Pons (tissue), 1 donor: ENCODE data around the gene SOWAHA.

Source experiments
- DNase-seq: peaks from one replicate; pipeline ENCODE4 v3.0.0-alpha.2; 2016; ENCODE audit warnings: low spot score

Gene SOWAHA

DNA sequence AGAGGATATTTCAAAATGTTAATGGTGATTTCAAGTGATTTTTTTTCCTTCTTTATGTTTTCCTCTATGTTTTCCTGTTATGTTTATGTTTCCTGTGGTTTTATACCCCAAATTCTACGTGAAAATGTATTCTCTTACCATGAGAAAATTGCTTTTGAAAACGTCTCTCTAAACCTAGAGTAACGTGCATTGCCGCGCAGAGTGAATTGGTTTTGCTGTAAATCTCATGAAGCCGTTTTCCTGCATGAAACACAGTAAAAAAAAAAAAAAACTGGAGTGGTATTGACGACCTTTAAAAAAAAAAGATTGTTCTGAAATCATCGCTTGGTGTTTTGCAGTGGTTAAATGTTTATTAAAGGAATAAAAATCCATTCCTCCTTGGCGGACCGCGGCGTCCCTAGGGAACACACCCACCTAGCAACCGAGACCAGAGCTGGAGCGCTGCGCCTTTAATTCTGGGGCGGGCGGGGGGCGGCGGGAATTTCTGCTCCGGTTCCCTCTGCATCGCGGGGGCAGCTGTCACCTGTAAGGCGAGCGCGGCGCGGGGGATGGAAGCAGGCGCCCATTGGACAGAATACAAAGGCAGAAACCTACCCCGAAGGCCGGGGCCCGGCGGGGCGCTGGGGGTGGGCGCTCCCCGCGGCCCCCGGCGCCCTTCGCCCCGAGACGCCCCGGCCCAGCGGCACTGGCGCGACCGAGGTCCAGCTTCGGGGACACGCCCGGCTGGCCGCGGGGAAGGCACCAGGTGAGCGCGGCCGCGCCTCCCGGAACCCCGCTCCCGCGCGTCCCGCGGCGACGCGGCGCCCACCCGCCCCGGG is at the start of gene SOWAHA:
TSS of gene SOWAHA (plus strand) at position 522 of the 818 bp plus-strand sequence. CDS start 320 bp downstream, outside the sequence.
- no peak for DNase-seq

- no peak for DNase-seq
Measured at GRCh38 chr5:132764051-132764450, 49.1 kb upstream of the SOWAHA start.

- no peak for DNase-seq
Measured at GRCh38 chr5:132764671-132765238, 48.3 kb upstream of the SOWAHA start.

GRCh38 chr5:132765311-132766019 is 47.6 kb upstream of the SOWAHA start:
- no peak for DNase-seq

DNA sequence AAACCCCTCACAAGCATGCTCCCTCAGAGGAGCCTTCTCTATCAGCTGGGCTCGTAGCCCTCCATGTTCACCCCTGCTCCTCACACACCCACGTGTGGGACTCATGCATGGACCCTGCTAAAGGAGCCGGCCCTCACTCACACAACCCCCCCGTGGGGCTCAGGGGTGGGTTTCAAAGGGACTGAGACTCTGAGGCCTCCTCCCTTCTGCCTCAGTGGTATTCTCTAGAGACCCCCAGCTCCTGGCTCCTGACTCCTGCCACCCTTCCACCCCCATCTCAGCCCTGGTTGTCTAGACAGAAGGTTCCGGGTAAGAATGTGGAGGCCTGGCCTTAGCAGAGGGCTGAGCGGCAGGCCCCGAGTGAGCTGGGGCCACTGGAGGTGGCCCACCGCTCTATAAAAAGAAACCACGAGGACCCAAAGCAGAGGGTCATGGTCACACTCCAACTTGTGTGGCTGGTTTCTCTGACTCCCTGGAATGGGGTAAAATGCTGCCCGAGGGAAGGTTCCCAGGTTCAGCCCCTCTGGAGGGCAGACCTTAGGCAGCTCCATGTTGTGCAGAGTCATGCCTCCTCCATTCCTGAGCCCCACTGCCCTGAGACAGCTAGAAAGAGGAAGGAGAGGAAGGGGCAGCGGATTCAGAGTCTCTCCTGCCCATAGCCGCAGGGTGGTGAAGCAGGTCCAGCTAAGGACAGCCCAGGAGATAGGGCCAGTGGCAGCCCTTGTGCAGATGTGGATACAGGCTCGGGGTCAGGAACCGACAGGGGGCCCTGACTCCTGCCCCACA is 46.9 kb upstream of the SOWAHA start:
- DNase-seq = no peak

DNA sequence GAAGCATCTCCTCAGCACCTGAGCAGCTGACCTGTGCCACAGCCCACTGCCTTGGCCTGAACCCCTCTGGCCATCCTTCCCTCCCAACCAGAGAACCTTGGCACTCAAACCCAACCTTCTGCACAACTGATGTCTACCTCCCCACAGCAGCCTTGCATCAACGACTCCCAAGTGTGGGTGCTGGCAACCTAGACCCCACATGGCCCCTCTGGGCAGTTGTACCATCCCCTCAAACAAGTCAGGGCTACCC is 46.4 kb upstream of the SOWAHA start:
- no peak for DNase-seq

- no peak for DNase-seq
Measured at GRCh38 chr5:132767150-132767549, 46.0 kb upstream of the SOWAHA start.

DNA sequence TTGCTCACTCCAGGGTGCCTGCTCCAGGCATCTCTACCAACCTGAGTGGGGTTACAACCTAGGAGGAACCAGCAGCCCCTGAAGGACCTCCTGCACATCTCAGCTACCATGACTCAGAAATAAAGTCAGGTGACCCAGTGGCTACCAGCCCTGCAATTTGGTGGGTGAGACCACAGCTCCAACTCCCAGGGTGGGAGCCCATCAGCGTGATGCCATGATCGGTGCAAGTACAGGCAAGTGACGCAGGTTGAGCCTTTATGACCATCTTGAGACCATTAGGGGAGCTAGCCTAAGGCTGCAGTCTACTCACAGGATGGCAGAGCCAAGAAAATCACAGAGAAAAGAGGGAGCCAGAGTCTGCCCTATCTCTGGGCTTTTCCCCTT is 44.6 kb upstream of the SOWAHA start:
- no peak for DNase-seq

DNA sequence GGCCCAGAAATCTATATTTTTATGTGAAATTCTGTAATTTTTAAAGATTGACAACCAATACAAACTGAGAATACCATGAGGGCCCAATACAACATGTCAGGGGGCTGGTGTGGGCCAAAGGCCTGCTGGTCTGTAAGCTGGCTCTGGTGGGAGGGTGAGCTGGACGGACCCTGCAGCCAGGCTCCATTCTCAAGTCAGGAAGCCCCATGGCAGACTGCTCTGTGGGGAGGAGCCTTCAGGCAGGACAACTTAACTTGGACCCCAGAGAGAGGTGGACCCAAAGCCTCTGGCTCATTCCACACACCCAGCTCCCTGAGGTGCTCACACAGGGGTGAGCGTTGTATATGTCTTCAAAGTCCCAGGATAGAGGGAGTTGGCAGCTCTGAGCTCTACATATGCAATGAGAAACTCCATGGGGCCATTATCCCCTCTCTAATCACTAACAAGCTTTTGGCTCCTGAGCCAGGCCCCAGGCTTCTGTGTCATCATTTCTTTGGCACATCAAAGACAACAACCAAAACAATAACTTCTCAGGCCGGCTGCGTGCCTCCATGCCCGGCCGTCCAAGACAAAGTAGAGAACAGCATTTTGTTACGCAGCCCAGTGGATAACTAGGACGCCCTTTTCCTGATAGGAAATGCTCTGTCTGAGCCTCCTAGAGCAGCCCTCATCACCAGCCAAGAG is 42.5 kb upstream of the SOWAHA start:
- no peak for DNase-seq

DNA sequence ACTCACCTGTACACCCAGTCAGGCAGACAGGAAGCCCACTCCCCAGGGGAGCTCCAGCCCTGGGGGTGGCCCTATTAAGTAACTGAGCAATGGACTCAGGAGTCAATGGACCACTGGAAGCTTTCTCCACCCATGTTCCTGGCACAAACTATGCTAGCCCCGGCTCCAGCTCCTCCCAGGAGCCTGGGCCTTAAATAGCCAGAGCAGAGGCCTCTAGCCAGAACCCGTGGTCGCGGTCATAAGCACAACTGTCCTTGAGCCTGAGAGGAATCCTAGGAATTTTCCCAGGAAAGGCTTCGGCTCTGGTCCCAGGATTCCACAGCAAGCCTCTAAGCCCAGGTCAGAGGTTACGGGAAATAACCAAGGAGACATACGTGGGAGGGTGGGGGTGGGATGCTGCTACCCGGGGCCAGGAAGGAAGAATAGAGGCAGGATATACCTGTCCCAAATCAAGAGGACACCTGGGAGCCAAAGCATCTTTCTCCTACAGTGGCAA is 41.6 kb upstream of the SOWAHA start:
- DNase-seq = no peak

DNA sequence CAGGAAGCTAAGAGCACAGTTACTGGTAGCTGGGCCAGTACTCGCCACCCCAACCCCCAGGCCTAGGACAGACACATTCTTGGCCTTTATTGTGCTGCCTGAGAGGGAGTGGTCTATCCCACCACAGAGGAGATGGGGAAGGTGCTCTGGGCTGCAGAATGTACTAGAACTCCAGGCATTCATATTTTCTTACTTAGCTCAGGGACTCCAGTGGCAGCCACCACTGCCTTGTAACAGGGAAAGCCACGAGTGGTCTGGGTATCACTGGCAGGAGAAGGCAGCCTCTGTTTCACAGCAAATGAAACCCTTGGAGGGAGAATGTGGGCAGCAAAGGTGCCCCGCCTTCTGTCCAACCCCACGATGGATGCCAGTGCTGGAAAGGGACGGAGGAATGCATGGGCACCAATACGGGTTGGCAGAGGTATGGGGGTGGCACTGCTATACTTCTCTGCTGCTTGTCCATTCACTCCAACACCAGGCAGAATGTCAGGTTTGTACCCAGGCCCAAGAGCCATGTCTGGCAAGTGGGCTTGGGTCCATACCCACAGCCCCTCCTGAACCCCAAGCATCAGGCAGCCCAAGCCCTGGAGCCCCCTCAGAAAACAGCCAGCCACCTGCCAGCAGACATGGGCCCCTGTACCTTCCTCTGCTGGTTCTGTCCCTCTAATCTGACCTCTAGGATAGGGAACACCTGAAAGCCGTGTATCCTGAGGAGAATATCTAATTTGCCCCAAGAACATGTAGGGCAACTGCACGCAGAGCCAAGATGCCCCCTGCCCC is 40.6 kb upstream of the SOWAHA start:
- DNase-seq = no peak

GRCh38 chr5:132773114-132773513 is 40.0 kb upstream of the SOWAHA start:
- DNase-seq = no peak

- DNase-seq = peak; percentile 38
Measured at GRCh38 chr5:132773601-132774355, 39.3 kb upstream of the SOWAHA start.

DNA sequence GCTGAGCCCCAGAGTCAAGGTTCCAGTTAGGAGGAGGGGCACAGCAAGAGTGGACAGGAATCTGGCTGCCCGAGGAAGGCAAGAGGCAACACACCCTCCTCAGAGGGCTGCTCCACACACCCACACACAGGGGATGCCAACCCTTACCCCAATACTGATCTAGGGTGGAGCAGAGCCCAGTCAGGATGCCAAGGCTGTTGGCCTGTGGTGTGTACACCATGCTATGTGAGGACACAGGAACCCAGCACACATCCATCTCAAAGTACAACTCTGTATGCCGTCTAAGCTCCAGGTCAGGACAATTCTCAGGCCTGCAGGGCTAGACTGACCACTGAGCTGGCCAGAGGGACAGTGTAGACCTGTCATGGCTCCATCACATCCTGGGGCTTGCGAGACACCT is 38.7 kb upstream of the SOWAHA start:
- DNase-seq = peak; percentile 22

DNA sequence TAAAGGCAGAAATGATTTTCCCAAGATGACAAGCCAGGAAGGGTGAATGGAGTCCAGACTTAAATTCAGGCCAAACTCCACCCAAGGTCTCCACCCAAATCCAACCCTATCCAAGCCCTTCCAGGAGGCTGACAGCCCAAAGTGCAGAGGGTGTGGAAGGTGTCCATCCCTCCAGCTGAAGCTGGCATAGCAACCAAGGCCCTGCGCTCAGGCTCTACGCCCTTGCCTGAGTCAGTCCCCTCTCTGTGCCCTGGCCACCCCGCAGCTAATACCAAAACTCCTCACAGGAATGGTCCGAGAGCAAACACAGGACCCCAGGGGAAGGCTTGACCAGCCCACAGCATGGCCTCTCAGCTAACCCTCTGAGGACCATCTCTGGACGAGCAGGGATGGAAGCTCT is 38.2 kb upstream of the SOWAHA start:
- peak; percentile 17 for DNase-seq

DNA sequence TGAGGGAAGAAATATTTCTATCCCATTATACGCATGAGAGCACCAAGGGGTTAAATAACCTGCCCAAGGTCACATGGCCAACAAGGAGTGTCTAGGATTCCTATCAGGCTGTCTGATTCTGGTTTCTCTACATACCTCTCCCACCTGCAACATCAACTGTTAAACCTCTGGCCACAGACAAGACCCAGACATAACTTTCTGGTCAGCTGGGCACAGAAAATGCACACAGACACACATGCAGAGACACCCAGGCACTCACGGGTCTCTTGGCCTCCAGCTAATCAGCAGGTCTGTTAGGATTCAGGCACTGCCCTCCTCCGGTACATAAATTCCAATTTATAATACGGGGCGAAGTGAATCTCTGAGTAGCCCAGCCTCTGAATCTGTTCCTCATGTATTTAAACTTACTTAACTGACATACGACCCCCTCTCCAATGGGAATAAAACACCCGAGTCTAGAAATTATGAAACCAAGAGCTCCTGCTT is 37.6 kb upstream of the SOWAHA start:
- peak; percentile 61 for DNase-seq

DNA sequence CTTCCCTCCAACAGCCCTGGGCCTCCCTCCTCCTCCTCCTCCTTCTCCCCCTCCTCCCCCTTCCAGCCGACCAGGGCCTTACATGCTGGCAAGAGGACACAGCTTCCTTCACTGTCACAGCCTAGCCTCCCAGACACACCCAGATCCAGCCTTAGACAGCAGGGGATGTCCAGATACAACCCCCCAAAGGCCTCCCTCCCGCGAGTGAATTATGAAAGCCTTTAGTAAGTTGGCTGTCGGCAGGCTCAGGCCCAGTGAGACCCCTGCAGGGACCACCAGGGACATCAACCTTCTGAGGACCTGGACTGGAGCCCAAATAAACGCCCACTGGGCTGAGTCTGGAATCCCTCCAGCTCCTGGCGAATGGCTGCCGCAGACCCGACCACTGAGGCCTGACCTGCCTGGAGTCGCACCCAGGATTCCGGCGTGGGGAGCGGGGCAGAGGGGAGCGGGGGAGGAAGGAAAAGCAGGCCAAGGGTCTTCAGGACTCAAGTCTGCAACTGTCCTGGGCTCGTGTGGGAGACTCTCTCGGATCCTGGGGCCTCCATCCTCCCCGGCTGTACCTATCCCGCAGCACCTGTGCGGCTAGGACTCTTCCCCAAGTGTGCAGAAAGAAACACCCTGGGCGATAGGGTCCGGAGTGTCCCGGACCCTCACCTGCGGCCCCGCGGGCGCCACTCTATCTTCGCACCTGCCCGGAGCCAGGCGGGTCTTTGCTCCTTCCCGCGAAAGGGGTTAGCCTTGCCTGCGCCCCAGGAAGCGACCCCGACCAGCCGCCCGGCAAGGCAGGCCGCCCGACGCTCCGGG is 36.8 kb upstream of the SOWAHA start:
- DNase-seq = peak; percentile 91

DNA sequence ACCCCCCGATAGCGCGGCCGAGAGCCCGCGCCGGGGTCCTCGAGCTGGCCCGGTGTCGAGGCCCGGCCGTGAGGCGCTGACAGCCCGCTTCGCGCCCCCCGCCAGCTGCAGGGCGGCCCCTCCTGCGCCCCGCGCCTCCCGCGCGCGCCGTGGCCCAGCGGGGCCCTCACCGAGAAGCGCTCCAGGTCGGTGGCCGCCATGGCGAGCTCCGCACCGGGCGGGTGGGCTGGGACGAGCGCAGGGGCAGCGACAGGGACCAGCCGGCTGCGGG is 36.2 kb upstream of the SOWAHA start:
- DNase-seq = no peak
